CD4-positive, alpha-beta T cell treated with Interleukin-2 at 100 ng/mL for 4 hours (primary cell): ENCODE data around the gene HHATL.
"Not testable (repeated sequence)": the region's sequence is repeated elsewhere in the genome, so short reads cannot be mapped to it uniquely, and the experiment has no call there.

Source experiments
- DNase-seq: peaks from one replicate; pipeline ENCODE4 v3.0.0-alpha.2; 2020; ENCODE audit warnings: low spot score

Gene HHATL

GRCh38 chr3:42733501-42734262, 31.1 kb upstream of the HHATL start:
- DNase-seq = no peak

- no peak for DNase-seq
Observed at GRCh38 chr3:42732829-42733459, 30.3 kb upstream of the HHATL start.

DNA sequence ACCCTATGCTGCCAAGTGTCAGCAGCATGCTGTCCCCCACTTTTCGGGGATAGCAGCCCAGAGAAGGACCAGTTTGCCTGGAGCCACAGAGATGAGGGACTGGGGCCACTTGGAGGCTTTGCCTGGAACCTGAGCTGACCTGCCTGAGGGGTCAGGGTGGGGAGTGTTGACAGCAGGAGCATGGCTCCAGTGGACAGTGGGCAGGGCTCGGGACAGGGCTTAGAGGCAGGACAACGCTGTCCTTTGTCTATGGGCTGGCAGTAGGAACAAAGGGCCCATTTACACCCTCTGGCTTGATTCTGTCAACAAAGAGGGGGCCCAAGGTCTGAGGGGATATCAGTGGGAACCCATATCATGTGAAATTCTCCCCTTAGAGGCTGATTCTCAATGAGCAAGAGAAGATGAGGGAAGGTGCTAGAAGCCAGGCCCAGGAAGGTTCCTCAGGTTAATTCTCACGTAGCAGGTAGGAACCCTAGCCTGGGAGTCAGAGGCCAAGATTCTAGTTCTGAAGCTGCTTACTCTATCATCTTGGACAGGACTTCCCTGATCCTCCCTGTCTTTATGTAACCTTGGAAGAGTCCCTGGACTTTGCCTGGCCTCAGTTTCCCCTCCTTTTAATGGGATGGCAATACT, 29.7 kb upstream of the HHATL start:
- DNase-seq = no peak

DNA sequence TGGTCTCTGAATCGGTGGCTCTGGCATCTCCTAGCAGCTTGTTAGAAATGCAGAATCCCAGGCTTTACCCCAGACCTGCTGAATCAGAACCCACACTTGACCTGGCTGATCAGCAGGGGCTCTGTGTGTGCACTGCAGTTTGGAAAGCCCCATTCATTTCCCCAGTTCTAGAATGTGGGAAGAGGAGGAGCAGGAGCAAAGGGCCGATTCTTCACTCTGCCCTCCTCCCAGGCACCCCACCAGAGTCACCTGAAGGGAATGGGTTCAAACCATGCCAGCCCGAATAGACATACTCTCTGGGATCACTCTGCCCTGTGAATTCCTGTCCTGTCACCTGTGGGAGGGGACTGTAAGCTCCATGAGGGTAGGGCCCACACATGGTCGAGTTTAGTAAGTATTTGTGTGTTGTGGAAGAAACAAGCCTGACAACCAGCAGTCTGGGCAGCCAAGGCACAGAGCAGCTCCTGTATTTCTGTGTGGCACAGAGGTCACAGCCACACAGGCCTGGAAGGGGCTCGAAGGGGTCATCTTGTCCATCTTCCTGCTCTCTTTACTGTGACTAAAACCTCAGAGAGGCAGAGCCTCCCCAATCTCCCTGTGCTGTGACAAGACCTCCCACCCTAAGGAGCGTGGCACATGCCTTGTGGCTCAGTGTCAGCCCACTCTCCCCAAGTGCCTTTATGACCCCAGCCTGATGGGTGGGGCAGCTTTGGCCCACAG, 29.0 kb upstream of the HHATL start:
- no peak for DNase-seq

DNA sequence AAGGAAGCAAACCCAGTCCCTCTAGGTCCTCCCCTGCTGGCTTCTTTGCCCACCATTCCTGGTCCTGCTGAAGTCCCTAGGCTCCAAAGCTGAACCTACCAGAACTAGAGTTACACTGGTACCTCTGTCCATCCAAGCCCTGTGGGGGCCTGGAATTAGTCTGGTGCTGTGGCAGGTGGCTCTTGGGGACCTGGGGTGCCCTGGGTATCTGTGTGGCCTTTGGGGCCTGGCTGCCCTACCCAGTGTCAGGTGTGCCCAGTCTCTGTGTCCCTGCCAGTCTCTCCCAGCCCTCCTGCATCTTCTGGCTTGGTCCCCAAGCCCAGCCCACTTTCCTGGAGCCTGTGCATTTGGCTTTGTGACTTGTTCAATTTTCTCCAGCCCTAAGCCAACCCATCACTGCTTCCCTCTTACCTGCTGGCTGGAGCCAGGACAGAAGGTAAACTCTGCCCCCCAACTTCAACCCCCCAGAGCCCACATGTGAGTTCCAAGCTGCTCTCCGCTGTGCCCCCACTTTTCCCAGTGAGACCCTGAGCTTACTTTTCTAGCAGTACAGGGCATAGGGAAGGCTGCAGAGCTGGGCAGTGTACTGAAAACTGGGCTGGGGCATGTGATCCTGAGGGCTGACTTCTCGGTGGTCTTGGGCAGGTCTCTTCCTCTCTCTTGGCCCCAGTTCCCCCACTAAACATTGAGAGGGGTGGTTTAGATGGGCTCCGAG, 28.3 kb upstream of the HHATL start:
- no peak for DNase-seq

DNA sequence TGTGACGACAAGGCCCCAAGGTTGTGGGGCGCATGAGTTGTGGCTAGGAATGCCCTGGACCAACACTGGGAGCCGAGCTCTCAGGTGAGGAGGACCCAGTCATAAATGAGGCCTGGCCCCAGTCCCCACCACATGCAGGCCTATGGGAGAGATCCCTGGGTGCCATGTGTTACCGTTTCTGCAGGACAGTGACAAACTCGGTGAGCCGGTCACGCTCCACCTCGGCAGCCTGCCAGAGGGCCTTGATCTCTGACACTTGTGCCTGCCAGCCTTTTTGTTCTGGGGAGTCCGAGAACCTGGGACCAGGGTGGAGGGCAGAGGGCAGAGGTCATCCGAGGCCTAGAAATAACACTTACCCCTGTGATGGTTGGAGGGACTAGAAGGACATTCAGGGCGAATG, 27.7 kb upstream of the HHATL start:
- no peak for DNase-seq

DNA sequence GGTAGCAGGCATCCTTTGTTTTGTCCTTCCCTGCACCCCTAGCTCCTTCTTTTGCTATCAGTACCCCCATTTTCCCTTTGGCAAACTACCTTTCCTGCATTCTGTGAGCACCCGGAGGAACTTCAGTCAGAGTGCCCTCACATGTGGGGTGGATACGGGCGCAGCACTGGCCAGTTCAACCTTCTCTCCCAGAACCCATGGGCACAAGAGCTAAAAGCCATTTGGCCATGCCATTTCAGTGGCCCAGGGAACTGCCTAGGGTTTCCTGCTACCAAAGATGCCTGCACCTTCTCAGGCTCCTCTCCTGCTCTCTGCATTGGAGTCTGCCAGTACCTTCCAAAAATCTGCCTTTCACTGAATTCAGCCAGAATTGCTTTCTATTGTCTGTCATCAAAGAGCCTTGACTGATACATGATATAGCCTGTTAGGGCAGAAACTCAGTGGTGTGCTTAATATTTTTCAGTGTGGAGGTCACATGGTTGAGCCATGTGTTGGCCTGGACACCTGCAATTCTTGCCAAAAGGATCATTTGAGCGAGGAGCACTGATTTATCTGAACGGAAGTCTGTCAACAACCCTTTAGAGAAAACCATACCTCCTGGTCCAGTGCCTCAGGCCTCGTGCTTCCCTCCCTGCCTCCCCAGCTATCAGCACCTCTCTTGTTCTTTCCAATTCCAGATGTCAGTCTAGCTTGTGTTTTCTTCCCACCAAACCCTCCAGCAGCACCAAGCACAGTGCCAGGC, 27.0 kb upstream of the HHATL start:
- no peak for DNase-seq

- DNase-seq = no peak
Observed at GRCh38 chr3:42728668-42729364, 26.2 kb upstream of the HHATL start.

DNA sequence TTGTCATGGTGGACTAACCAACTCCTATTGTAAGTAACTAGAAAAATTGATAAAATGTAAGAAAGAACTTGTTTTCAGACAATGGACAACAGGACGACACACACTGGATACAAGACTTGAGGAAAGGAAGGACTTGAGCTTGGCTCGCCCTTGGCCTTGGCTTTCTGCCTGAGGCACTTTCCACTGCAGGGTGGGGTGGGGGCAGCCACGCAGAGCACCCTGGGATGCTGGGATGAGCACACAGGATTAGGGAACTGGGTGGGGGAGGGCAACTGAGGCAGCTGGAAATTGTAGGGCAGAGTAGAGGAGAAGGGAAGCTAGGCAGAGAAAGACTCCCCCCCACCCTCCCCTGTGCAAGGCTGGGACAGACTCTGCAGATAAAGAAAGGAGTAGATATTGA, 25.5 kb upstream of the HHATL start:
- no peak for DNase-seq

- DNase-seq = no peak
Observed at GRCh38 chr3:42725454-42725853, 22.9 kb upstream of the HHATL start.

DNA sequence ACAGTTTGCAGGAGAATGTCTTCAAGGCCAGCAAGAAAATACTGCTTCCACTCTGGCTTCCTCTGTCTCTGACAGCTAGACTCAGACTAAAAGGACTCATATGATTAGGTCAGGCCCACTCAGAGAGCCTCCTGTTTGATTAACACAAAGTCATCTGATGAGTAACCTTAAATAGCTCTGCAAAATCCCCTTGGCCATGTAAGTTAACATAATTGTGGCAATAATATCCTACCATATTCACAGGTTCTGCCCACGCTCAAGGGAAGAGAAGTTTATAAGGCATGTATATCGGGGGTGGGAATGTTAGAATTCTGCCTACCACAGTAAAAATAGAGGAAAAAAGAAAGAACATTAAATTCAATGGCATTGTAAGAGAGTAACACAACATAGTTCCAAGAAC, 20.6 kb upstream of the HHATL start:
- no peak for DNase-seq

DNA sequence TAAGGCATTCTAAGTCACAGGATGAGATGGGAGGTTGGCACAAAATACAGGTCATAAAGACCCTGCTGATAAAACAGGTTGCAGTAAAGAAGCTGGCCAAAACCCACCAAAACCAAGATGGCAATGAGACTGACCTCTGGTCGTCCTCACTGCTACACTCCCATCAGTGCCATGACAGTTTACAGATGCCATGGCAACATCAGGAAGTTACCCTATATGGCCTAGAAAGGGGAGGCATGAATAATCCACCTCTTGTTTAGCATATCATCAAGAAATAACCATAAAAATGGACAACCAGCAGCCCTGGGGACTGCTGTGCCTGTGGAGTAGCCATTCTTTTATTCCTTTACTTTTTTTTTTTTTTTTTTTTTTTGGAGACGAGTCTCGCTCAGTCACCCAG, 19.8 kb upstream of the HHATL start:
- not testable (repeated sequence) for DNase-seq

DNA sequence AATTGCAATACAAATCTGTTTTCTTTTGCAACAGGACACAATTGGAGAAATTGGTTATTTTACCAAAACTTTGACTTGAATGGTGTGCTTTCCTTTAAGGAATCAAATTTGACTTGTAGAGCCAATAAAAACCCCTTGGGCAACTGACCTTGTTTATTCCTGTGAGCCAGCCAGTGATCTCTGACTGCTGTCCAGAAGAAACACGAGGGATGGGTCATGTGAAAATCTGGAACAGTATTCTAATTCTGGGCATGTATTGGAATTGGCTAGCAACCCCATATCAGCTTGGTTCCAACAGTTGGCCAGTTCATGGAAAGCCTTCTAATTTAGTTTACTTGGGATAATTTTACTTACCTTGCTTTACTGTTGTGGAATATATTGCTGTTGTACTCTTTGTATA, 19.1 kb upstream of the HHATL start:
- DNase-seq = no peak

GRCh38 chr3:42720126-42720525, 17.5 kb upstream of the HHATL start:
- no peak for DNase-seq

DNA sequence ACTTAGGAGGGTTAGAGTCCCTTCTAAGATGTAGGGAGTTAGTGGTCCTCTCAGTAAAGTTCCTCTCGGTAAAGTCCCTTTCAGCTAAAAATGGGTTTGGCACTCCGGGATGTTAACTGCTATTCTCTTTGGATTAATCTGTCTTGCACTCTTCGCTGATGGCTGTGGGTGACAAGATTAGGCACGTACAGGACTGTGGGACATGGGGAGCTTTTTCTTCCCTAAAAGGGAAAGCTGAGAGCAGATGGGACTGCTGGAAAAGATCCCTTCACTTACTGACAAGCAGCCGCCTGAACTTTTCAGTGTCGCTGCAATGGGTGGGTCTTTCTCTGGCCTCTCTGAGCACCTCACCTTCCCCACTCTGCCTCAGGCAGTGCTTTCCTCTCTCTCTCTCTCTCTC, 16.4 kb upstream of the HHATL start:
- DNase-seq = no peak

- DNase-seq = no peak
Observed at GRCh38 chr3:42718338-42718737, 15.7 kb upstream of the HHATL start.

- DNase-seq = no peak
Observed at GRCh38 chr3:42717306-42717705, 14.7 kb upstream of the HHATL start.

- no peak for DNase-seq
Observed at GRCh38 chr3:42714171-42714852, 11.7 kb upstream of the HHATL start.

GRCh38 chr3:42713747-42714146, 11.1 kb upstream of the HHATL start:
- no peak for DNase-seq

DNA sequence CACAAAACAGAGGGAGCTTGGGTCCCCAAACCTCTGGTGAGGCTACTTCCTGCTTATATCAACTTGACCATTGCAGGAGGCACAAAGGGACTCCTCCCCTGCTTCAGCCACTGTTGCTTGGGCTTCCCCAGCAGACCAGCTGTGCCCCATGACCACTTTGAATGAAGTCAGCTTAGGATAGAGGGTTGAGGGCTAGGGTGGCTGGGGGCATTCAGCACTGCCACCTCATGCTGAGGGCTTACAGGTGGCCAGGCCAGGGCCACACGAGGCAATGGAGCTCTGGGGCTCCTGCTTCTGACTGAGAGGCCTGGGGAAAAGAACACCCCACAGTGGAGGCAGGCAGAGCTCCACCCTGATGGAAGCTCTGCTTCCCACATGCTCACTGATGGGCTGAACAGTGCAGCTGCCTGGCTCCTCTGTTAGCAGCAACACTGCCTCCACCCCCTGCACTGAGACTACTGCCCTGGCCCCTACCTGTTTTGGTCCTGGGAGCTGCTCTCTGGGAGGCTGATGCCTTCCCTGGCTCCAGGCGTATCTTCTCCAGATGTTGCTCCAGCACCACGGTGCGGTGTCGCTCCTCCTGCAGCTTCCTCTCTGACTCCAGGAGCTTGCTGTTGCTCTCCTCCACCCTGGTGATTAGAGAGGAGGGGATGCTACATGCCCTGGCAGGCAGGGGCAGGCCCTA, 10.2 kb upstream of the HHATL start:
- no peak for DNase-seq
